ENCODE results near the gene SOX5. TPM values are rescaled to one million over a fixed set of nuclear protein-coding genes. Genes with fewer than 3 reads are reported as not detected.
A peak's percentile ranks its signal among the peaks of the same experiment; 100 is the strongest.
"Not testable (repeated sequence)": the region's sequence is repeated elsewhere in the genome, so short reads cannot be mapped to it uniquely, and the experiment has no call there.

Gene SOX5
- total RNA-seq, 6 experiments from 2014 or later = 14.8 to 34.3 (median 31.1) TPM

DNA sequence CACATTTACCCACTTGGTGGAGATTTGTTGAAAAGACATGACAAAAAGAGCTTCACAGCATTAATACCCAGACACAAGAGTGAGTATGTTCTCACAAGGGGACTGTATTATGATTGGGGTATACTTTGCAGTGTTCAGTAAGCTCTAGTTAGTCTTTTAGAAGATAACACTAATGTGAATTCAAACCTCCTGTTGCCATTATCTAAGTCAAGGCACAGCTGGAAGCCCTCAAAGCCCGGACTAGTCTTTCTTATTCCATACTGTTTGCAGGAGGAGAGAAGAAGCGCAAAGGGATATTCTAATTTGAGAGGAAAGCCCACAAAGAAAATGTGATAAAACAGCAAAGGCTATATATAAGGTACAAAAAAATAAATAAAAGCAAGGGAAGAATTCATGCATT lies 445.9 kb downstream of the SOX5 start:
- no peak for DNase-seq
- no peak for TF ChIP-seq POLR2A (IDR thresholded peaks at IDR 0.05)
- TF ChIP-seq, protein P1, sequence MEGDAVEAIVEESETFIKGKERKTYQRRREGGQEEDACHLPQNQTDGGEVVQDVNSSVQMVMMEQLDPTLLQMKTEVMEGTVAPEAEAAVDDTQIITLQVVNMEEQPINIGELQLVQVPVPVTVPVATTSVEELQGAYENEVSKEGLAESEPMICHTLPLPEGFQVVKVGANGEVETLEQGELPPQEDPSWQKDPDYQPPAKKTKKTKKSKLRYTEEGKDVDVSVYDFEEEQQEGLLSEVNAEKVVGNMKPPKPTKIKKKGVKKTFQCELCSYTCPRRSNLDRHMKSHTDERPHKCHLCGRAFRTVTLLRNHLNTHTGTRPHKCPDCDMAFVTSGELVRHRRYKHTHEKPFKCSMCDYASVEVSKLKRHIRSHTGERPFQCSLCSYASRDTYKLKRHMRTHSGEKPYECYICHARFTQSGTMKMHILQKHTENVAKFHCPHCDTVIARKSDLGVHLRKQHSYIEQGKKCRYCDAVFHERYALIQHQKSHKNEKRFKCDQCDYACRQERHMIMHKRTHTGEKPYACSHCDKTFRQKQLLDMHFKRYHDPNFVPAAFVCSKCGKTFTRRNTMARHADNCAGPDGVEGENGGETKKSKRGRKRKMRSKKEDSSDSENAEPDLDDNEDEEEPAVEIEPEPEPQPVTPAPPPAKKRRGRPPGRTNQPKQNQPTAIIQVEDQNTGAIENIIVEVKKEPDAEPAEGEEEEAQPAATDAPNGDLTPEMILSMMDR (IDR thresholded peaks at IDR 0.05) = no peak

DNA sequence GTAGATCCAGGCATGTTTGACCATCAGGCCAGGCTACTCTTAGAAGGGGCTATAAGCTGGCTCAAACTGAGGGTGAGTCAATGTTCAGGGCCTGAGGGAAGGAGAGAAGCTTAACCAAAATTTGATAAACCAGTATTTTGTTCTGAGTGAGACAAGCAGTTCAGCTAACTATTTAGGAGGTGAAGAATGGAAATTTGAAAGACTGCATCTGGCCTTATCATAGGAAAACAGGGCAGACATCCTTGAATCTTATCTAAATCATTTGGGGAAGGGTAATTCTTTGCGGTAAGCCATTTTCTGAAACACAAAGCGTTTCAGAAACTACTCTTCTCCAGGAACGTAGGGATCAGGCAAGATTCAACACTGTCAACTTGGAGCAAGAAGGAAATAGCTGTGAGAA lies 447.2 kb downstream of the SOX5 start:
- Histone ChIP-seq H3K9me3 (no peaks in the 10 kb centered on the region), H3K36me3 (no peaks in the 10 kb centered on the region), H3K27ac (no peak overlapping the region), H3K4me3 (no peak overlapping the region), H3K27me3 (no peaks in the 10 kb centered on the region), H3K4me1 (no peaks in the 10 kb centered on the region)
- 59% methylated on average over 3 of the region's 3 CpGs for WGBS (ENCODE audit: insufficient coverage, low coverage, low lambda C conversion rate, missing lambda C conversion rate)
- TF ChIP-seq, protein P1 (IDR thresholded peaks at IDR 0.05) = no peak
- no peak for TF ChIP-seq POLR2A (IDR thresholded peaks at IDR 0.05)
- ATAC-seq = no peak
- no peak for DNase-seq
- intact Hi-C loops (cut with DNase I) = no loop called here

More for the DNA sequence above, 445.9 kb downstream of the SOX5 start:
- Histone ChIP-seq H3K27me3 (no peaks in the 10 kb centered on the region), H3K27ac (no peak overlapping the region), H3K36me3 (no peaks in the 10 kb centered on the region), H3K9me3 (no peaks in the 10 kb centered on the region), H3K4me1 (no peaks in the 10 kb centered on the region), H3K4me3 (no peak overlapping the region)
- intact Hi-C loops (cut with DNase I) = no loop called here
- ATAC-seq = no peak
- WGBS (ENCODE audit: insufficient coverage, low coverage, low lambda C conversion rate, missing lambda C conversion rate) = 88% methylated on average over 2 of the region's 2 CpGs

DNA sequence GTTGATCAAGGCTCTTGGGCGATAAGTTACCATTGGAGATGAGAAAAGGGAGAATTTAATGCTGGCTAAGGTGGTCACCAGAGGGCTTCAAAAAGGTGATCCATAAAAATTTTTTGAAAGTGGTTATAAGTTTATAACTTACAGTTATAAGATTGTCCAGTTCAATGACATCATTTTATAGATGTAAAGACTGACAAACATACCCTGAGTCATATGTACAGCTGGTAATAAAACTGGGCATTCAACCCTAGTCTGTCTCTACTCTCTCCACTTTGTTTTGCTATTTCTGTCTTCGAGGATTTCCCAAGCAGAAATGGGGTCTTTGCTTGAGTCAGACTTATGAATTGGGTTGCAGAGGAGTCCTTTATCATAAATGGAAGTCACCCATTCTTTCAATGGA lies 454.0 kb downstream of the SOX5 start:
- 78% methylated on average over 2 of the region's 2 CpGs for WGBS (ENCODE audit: insufficient coverage, low coverage, low lambda C conversion rate, missing lambda C conversion rate)
- no peak for TF ChIP-seq POLR2A (IDR thresholded peaks at IDR 0.05)
- TF ChIP-seq, protein P1 (IDR thresholded peaks at IDR 0.05) = no peak
- Histone ChIP-seq H3K27ac (no peak overlapping the region), H3K36me3 (no peaks in the 10 kb centered on the region), H3K4me3 (no peak overlapping the region), H3K27me3 (no peaks in the 10 kb centered on the region), H3K4me1 (peaks cover 0 to 8% (median 0%) of the 10 kb centered on the region in 4 donors), H3K9me3 (no peaks in the 10 kb centered on the region)
- intact Hi-C loops (cut with DNase I) = no loop called here
- ATAC-seq (no peak), DNase-seq (no peak)

DNA sequence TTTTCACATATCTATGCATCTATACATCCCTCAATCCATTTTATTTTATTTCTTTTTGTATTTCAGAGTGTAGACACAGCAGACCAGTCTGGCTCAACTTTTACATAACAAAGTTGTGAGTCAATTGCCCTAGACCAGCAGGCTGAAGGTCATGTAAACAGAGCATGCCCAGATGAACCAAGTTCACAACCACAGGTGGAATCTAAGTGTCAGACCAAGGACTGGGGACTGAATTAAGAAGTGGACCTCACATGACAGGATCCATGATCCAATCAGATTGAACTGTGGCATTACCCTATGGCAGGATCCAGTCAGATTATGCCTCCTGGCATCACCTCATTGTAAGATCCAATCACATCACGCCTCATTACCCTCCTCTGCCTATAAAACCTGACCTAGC lies 455.8 kb downstream of the SOX5 start:
- DNase-seq = peak in 1 of 3 donors; percentile 52
- Histone ChIP-seq H3K27me3 (no peaks in the 10 kb centered on the region), H3K36me3 (no peaks in the 10 kb centered on the region), H3K9me3 (no peaks in the 10 kb centered on the region), H3K4me3 (no peak overlapping the region), H3K4me1 (peaks cover 0 to 8% (median 0%) of the 10 kb centered on the region in 4 donors), H3K27ac (no peak overlapping the region)
- peak; percentile 93 to 99 (median 96) for ATAC-seq
- 80% methylated on average over 1 of the region's 1 CpG for WGBS (ENCODE audit: insufficient coverage, low coverage, low lambda C conversion rate, missing lambda C conversion rate)
- TF ChIP-seq POLR2A (IDR thresholded peaks at IDR 0.05) = no peak
- TF ChIP-seq, protein P1 (IDR thresholded peaks at IDR 0.05) = no peak
- intact Hi-C loops (cut with DNase I) = no loop called here

DNA sequence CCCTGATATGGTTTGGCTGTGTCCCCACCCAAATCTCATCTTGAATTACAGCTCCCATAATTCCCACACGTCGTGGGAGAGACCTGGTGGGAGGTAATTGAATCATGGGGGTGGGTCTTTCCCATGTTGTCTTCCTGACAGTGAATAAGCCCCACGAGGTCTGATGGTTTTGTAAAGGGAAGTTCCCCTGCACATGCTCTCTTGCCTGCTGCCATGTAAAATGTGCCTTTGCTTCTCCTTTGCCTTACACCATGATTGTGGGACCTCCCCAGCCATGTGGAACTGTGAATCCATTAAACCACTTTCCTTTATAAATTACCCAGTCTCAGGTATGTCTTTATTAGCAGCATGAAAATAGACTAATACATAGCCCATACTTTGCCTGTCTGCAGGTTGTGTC lies 458.4 kb downstream of the SOX5 start:
- ATAC-seq; H3K36me3 ChIP-seq; DNase-seq; H3K27ac ChIP-seq; H3K4me3 ChIP-seq; intact Hi-C loops (cut with DNase I); H3K27me3 ChIP-seq; H3K9me3 ChIP-seq; H3K4me1 ChIP-seq: not testable (repeated sequence)
- WGBS (ENCODE audit: insufficient coverage, low coverage, low lambda C conversion rate, missing lambda C conversion rate) = 43% methylated on average over 3 of the region's 3 CpGs

Data from right lobe of liver (tissue), 6 donors.